HUES48 (cell line): ENCODE measurements around the gene CDC25C.
"Not testable (repeated sequence)": the region's sequence is repeated elsewhere in the genome, so short reads cannot be mapped to it uniquely, and the experiment has no call there.

Experiments used
- H3K27ac ChIP-seq: one replicate; pipeline ENCODE4 v1.7.0; 2013; ENCODE audit warnings: low read depth, low read length, inconsistent platforms
- H3K27me3 ChIP-seq: 2 replicates; pipeline ENCODE4 v1.6.1; 2013; ENCODE audit warnings: mild to moderate bottlenecking, low read length; ENCODE audit not compliant: control insufficient read depth, insufficient read depth
- H3K36me3 ChIP-seq: 2 replicates; pipeline ENCODE4 v1.6.1; 2013; ENCODE audit warnings: low read length; ENCODE audit not compliant: control insufficient read depth, insufficient read depth
- H3K4me1 ChIP-seq: 2 replicates; pipeline ENCODE4 v1.6.1; 2013; ENCODE audit warnings: mild to moderate bottlenecking, low read length; ENCODE audit not compliant: control insufficient read depth, insufficient read depth
- H3K4me3 ChIP-seq: 2 replicates; pipeline ENCODE4 v1.5.1; 2013; ENCODE audit warnings: mild to moderate bottlenecking, low read depth, low read length
- H3K9ac ChIP-seq: 2 replicates; pipeline ENCODE4 v1.6.1; 2013; ENCODE audit warnings: mild to moderate bottlenecking, low read depth, low read length, moderate library complexity
- H3K9me3 ChIP-seq: 2 replicates; pipeline ENCODE4 v1.6.1; 2013; ENCODE audit warnings: low read length; ENCODE audit not compliant: control insufficient read depth, insufficient read depth

The CDC25C gene

GRCh38 chr5:138318211-138318610 lies 13.4 kb downstream of the CDC25C start:
- not testable (repeated sequence) for H3K4me3 ChIP-seq, H3K9ac ChIP-seq, H3K4me1 ChIP-seq, H3K27me3 ChIP-seq, H3K27ac ChIP-seq, H3K9me3 ChIP-seq
- H3K36me3 ChIP-seq: peaks cover 54% of the 10 kb centered on the region

DNA sequence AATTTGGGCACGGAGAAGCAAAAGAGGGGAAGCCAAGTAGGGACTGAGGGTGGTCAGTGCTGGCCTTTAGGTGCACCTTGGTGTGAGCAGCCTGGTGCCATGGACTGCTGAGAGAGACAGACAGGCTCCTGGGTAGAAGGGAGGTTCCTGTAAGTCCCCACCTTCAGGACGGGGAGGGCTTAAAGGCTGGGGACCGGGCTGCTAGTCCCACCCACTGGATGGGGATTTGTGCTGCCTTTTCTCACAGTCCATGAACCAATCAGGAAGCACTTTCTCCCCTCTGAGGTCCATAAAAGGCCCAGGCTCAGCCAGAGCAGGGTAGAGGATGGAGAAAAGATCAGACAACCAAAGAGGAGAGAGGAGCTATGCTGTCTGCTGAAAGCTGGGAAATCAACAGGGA lies 15.2 kb downstream of the CDC25C start:
- Histone ChIP-seq H3K4me3 (no peak overlapping the region), H3K9me3 (no peaks in the 10 kb centered on the region), H3K4me1 (no peaks in the 10 kb centered on the region), H3K36me3 (peaks cover 58% of the 10 kb centered on the region), H3K27me3 (no peaks in the 10 kb centered on the region), H3K27ac (no peak overlapping the region), H3K9ac (no peak overlapping the region)

- Histone ChIP-seq H3K9me3 (no peaks in the 10 kb centered on the region), H3K4me3 (no peak overlapping the region), H3K4me1 (no peaks in the 10 kb centered on the region), H3K9ac (no peak overlapping the region), H3K36me3 (peaks cover 63% of the 10 kb centered on the region), H3K27ac (no peak overlapping the region), H3K27me3 (no peaks in the 10 kb centered on the region)
These were observed 15.8 kb downstream of the CDC25C start for GRCh38 chr5:138315751-138316278.

DNA sequence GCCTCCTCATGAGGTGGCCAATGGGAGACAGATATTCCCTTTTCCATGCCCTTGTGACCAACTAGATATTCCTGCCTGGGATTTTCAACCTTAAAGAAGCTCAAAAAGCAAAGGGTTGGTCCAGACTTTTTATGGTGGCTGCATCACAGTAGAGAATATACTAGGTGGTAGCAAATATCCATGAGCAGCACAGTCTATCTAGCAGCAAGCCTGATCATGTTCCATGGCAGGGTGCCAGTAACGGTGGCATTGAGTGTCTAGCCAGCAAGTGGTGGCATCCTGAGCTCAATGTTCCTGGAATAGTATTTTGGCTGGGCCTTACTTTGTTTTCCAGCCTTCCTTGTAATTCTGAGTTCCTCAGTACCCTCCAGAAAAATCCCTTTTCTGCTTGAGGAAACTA lies 25.8 kb downstream of the CDC25C start:
- no peaks in the 10 kb centered on the region for H3K4me1 ChIP-seq
- no peaks in the 10 kb centered on the region for H3K9me3 ChIP-seq
- H3K27ac ChIP-seq: no peak overlapping the region
- H3K36me3 ChIP-seq: peaks cover 10% of the 10 kb centered on the region; the same call in 1 of the 2 replicates
- H3K4me3 ChIP-seq: no peak overlapping the region
- no peak overlapping the region for H3K9ac ChIP-seq
- no peaks in the 10 kb centered on the region for H3K27me3 ChIP-seq

GRCh38 chr5:138303372-138303771 lies 28.2 kb downstream of the CDC25C start:
- Histone ChIP-seq H3K27me3 (no peaks in the 10 kb centered on the region), H3K9me3 (no peaks in the 10 kb centered on the region), H3K9ac (no peak overlapping the region), H3K4me3 (no peak overlapping the region), H3K27ac (no peak overlapping the region), H3K4me1 (no peaks in the 10 kb centered on the region), H3K36me3 (0 out of 2 replicates have a peak, but pooled peaks cover 2% of the 10 kb centered on the region)

DNA sequence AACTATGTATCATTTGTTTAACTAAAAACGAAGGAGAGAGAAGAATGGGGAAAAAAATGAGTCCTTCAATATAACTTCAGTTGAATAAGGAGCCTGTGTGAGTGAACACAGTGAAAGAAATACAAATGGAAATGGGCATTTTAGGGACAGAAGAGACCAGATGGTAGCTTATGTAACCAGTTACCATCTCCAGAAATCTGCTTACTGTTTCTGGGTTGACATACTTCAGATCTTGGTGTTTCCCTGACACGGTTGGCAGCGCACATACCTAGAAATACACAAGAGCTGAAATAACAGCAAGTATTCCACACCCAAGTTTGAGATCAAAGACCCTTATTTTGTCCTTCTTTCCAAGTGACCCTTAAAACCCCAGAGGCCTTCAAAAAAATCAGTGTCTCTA lies 42.3 kb downstream of the CDC25C start:
- no peaks in the 10 kb centered on the region for H3K9me3 ChIP-seq
- H3K27ac ChIP-seq: no peak overlapping the region
- no peak overlapping the region for H3K9ac ChIP-seq
- H3K27me3 ChIP-seq: no peaks in the 10 kb centered on the region
- H3K4me1 ChIP-seq: no peaks in the 10 kb centered on the region
- no peak overlapping the region for H3K4me3 ChIP-seq
- H3K36me3 ChIP-seq: peaks cover 61% of the 10 kb centered on the region

DNA sequence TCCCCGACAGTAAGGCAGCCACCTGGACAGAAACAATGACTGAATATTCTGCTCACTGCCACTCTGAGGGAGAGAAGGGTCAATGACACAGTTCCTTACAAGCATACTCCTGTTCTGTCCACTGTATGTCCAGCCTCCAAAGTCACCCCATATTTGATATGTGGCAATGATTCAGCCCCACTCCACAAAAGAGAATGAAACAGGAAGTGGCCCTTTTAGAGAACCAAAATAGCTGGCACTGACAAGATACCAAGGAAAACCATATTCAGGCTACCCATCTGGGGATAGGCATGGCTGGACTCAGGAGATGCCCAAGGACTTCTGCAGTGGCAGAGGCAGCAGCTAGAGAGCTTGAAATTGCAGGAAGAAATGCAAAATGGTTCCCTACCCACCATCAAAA lies 44.4 kb downstream of the CDC25C start:
- no peak overlapping the region for H3K27ac ChIP-seq
- H3K9ac ChIP-seq: no peak overlapping the region
- no peak overlapping the region for H3K4me3 ChIP-seq
- H3K27me3 ChIP-seq: no peaks in the 10 kb centered on the region
- no peaks in the 10 kb centered on the region for H3K4me1 ChIP-seq
- H3K9me3 ChIP-seq: no peaks in the 10 kb centered on the region
- H3K36me3 ChIP-seq: peaks cover 65% of the 10 kb centered on the region

DNA sequence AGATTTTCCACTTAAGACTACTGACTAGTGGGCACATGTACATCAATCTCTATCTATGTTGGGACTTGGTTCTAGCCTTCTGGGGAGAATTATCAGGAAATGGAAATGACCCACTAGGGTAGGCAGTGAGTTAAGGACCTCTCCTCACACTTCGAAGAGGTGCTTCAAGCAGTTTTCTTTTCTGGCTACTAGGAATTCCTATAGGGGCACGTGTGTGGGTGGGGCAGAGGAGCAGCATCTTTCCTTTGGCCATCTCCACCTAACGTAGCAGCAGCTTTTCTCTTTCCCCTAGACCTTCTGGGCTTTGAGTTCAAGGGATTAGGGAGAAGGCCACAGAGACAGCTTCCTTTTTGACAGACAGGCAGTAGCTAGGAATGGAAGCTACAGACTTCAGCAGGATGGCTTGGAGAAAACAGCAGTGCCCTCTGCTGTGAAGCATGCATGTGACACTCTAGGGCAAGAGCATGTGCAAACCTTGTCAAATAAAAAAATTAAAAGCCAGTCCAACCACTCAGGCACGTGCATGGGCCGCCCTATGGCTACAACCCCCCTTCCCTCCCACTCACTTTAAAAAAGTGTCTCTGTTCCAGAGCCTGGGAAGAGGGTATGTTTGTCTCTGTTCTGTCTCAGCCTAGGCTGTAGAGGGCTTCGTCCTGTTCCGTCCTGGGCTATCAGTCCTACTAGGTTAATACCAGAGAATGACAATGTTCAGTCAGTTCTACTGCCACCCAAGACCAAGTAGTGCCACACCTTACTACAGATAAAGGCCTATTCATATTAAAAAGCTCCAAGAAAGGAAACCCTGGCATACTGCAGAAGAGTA lies 48.5 kb downstream of the CDC25C start:
- no peak overlapping the region for H3K9ac ChIP-seq
- H3K27me3 ChIP-seq: no peaks in the 10 kb centered on the region
- no peaks in the 10 kb centered on the region for H3K9me3 ChIP-seq
- H3K27ac ChIP-seq: no peak overlapping the region
- no peaks in the 10 kb centered on the region for H3K4me1 ChIP-seq
- no peak overlapping the region for H3K4me3 ChIP-seq
- H3K36me3 ChIP-seq: peaks cover 38% of the 10 kb centered on the region

DNA sequence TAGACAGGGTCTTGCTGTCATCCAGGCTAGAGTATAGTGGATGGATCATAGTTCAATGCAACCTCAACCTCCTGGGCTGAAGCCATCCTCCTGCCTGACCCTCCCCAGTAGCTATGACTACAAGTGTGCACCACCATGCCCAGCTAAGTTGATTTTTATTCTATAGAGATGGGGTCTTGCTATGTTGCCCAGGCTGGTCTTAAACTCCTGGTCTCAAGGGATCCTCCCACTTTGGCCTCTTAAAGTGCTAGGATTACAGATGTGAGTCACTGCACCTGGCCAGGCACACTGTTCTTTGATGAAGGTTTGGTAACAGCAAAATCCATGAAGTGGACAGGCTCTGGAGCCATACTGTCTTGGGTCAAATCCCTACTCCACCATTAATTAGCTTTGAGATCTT lies 50.7 kb downstream of the CDC25C start:
- Histone ChIP-seq H3K4me3 (no peak overlapping the region), H3K9me3 (no peaks in the 10 kb centered on the region), H3K36me3 (peaks cover 18% of the 10 kb centered on the region), H3K4me1 (no peaks in the 10 kb centered on the region), H3K9ac (no peak overlapping the region), H3K27ac (no peak overlapping the region), H3K27me3 (no peaks in the 10 kb centered on the region; the same call in 1 of the 2 replicates)

- Histone ChIP-seq H3K4me1 (0 out of 2 replicates have a peak, but pooled peaks cover 11% of the 10 kb centered on the region), H3K4me3 (no peak overlapping the region), H3K9ac (no peak overlapping the region), H3K27me3 (peaks cover 34% of the 10 kb centered on the region), H3K27ac (no peak overlapping the region), H3K9me3 (no peaks in the 10 kb centered on the region), H3K36me3 (no peaks in the 10 kb centered on the region)
These were observed 55.1 kb downstream of the CDC25C start for GRCh38 chr5:138276402-138277054.

DNA sequence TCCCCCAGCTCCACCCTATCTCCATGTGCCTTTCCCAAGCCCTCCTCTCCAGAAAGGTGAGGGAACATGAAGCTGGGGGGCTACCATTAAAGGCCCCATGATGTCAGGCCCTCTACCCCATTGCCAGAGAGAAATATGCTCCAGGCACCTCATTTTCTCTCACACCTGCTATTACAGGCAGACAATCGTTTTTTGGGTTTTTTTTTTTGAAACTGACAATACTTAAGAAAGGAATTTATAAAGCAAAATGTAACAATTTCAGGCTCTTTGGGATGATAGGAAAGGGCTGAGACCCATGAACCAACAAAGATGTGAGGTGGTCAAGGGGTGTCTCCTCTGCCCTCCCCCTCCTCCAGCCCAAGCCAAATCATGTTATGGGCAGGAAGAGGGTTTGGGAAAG lies 55.7 kb downstream of the CDC25C start:
- 0 out of 2 replicates have a peak, but pooled peaks cover 11% of the 10 kb centered on the region for H3K4me1 ChIP-seq
- H3K27ac ChIP-seq: no peak overlapping the region
- H3K9me3 ChIP-seq: no peaks in the 10 kb centered on the region
- H3K9ac ChIP-seq: no peak overlapping the region
- H3K27me3 ChIP-seq: peaks cover 34% of the 10 kb centered on the region
- H3K4me3 ChIP-seq: no peak overlapping the region
- no peaks in the 10 kb centered on the region for H3K36me3 ChIP-seq
